ENCODE measurements around the gene SGCD.

Gene SGCD

DNA sequence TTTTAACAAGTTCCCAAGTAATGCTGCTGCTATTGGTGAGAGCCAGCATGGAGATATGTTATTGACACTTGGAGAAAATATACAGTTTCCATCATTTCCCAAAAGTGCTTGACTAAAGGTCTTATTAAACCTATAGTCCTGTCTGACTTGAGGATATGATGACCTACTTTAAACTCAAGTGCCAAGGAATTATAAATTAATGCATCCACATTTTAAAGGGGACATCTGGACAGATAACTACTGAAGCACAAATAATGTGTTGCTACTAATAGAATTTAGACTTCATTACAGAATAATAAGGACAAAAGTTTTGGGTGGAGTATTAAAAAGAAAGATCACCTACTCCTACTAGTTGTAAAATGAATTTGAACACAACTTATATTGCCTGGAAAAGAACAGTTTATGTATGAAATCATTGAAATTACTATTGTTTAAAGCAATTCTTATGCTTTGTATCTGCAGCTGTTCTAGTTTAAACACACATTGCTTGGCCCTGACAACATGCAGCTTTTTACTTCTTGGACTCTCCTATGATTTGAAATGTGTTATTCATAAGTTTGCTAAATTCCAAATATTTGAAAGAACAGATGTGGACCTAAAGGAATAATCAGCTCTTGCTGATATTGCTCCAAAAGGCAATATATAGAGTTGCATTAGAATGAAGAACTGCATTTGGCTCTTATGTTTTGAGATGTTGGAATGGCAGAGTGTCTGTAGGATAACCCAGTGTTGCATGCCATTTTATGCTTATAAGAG is 73.4 kb downstream of the SGCD start:
- TF ChIP-seq, protein P1, sequence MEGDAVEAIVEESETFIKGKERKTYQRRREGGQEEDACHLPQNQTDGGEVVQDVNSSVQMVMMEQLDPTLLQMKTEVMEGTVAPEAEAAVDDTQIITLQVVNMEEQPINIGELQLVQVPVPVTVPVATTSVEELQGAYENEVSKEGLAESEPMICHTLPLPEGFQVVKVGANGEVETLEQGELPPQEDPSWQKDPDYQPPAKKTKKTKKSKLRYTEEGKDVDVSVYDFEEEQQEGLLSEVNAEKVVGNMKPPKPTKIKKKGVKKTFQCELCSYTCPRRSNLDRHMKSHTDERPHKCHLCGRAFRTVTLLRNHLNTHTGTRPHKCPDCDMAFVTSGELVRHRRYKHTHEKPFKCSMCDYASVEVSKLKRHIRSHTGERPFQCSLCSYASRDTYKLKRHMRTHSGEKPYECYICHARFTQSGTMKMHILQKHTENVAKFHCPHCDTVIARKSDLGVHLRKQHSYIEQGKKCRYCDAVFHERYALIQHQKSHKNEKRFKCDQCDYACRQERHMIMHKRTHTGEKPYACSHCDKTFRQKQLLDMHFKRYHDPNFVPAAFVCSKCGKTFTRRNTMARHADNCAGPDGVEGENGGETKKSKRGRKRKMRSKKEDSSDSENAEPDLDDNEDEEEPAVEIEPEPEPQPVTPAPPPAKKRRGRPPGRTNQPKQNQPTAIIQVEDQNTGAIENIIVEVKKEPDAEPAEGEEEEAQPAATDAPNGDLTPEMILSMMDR (IDR thresholded peaks at IDR 0.05; ENCODE audit: control insufficient read depth, insufficient read depth, low read depth, low read length, missing control alignments): no peak
- H3K4me3 ChIP-seq (ENCODE audit: control insufficient read depth, low read depth, low read length): no peak overlapping the region
- DNase-seq (ENCODE audit: low read depth): no peak

DNA sequence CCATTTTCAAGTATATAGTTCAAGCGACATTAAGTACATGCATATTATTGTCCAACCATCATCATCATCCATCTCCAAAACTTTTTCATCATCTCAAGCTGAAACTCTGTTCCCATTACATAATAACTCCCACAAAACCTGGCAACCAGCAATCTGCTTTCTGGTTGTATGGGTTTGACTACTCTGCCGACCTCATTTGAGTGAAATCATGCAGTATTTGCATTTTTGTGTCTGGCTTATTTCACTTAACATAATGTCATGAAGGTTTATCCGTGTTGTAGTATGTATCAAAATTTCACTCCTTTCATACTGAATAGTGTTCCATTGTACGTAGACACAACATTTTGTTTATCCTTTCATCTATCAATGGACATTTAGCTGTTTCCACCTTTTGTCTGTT is 74.8 kb downstream of the SGCD start:
- no peak overlapping the region; the same call in 1 of the 2 replicates for H3K4me3 ChIP-seq (ENCODE audit: control insufficient read depth, low read depth, low read length)
- TF ChIP-seq, protein P1 (IDR thresholded peaks at IDR 0.05; ENCODE audit: control insufficient read depth, insufficient read depth, low read depth, low read length, missing control alignments): no peak

DNA sequence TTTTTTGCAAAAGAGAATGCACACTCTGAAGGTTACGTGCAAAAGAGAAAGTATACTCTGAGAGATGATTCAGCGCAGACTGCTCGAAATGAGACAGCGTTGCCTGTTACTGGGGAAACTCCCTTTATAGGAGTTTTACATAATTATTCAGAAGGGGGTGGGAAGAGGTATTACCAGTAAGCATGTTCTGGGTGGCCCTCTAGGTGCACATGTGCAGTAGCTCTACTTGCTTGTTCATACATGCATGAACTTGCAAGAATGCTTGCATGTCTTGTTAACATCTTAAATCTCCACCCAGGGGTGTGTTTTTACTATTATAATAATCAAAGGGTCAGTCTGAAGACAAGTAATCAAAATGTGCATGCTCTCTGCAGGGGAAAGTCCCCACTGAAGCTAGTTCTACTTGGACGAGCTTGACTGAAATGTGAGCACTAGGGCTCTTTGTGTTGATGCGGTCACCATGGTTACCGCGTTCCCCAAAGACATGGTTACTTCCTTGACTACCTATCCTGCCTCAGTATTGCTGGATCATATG is 75.5 kb downstream of the SGCD start:
- H3K4me3 ChIP-seq (ENCODE audit: control insufficient read depth, low read depth, low read length): peak overlapping the region; percentile 2; the same call in 1 of the 2 replicates

More for the DNA sequence above, 74.8 kb downstream of the SGCD start:
- no peak for DNase-seq (ENCODE audit: low read depth)

DNA sequence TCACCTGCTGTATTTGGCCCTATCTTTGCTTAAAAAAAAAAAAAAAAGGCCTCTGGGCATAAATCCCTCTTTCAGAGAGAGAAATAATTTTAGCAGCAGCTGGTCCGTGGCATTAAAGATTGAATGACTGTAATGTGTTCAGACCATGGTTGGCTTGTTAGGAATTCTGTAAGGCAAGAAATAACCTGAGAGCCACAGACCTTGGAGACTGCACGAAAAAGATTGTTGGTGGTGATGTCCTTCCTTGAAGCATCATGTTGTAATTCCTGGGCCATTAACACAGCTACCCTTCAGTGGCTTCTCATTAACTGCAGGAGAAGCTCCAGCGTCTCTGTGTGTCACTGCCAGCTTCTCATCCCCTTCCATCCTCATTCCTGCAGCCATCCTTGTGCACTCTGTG is 79.0 kb downstream of the SGCD start:
- no peak for DNase-seq (ENCODE audit: low read depth)
- TF ChIP-seq, protein P1 (IDR thresholded peaks at IDR 0.05; ENCODE audit: control insufficient read depth, insufficient read depth, low read depth, low read length, missing control alignments): no peak

More for the DNA sequence above, 75.5 kb downstream of the SGCD start:
- TF ChIP-seq, protein P1 (IDR thresholded peaks at IDR 0.05; ENCODE audit: control insufficient read depth, insufficient read depth, low read depth, low read length, missing control alignments): no peak
- no peak for DNase-seq (ENCODE audit: low read depth)

DNA sequence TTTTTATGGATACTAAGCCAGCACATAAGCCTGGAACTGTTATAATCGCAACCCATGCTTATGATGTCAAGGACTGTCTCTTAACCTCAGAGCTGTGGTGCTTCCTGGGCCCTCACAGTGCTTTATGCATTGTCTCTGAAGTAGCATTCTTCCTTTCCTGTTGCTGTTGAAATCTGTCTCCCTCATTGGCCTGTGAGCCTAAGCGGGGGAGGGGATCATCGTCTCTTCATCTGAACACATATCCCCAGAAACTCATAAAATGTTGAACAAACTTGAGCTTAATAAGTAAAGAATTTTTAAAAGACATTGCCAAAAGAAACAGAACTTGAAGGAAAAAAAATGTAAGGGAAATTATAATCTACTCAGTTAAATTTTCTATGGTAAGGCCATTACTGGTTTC is 80.3 kb downstream of the SGCD start:
- TF ChIP-seq, protein P1 (IDR thresholded peaks at IDR 0.05; ENCODE audit: control insufficient read depth, insufficient read depth, low read depth, low read length, missing control alignments): no peak
- no peak overlapping the region for H3K4me3 ChIP-seq (ENCODE audit: control insufficient read depth, low read depth, low read length)
- DNase-seq (ENCODE audit: low read depth): no peak

More for the DNA sequence above, 79.0 kb downstream of the SGCD start:
- H3K4me3 ChIP-seq (ENCODE audit: control insufficient read depth, low read depth, low read length): no peak overlapping the region

DNA sequence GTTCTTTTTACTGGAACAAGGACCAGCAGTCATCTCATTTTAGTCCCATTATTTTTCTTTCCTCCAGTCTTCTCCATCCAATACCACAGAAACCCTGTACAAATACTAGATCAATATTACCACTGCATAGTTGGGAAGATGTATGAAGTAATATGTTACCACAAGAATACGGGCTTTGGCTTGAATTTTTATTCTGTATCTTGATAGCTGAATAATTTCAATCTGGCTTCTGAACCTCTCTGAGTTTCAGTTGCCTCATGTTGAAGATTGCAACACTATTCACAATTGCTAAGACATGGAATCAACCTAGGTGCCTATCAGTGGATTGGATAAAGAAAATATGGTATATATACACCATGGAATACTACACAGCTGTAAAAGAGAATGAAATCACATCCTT is 82.9 kb downstream of the SGCD start:
- no peak overlapping the region for H3K4me3 ChIP-seq (ENCODE audit: control insufficient read depth, low read depth, low read length)
- no peak for DNase-seq (ENCODE audit: low read depth)
- TF ChIP-seq, protein P1 (IDR thresholded peaks at IDR 0.05; ENCODE audit: control insufficient read depth, insufficient read depth, low read depth, low read length, missing control alignments): no peak
